ENCODE measurements around the gene RPN1. TPM values are rescaled to one million over a fixed set of nuclear protein-coding genes. Genes with fewer than 3 reads are reported as not detected.

RPN1 gene
- total and polyA plus RNA-seq, 2 donors (not counting 1 experiment from before 2014, with no cell fraction given), result 40.4 to 80.6 TPM

GRCh38 chr3:128573707-128574162 is 76.9 kb downstream of the RPN1 start:
- Histone ChIP-seq H3K9me3 (ENCODE audit: control extremely low read depth in 1 of 3, control insufficient read depth in 2 of 3, insufficient read depth in 1 of 3, low read length in 2 of 3) (peaks cover 0 to 3% (median 0%) of the 10 kb centered on the region in 3 donors), H2AFZ (ENCODE audit: insufficient read depth, low read depth, low read length, poor library complexity, severe bottlenecking) (no peak overlapping the region), H3K27me3 (replicated peaks in 1 of 4; ENCODE audit: control extremely low read depth in 1 of 4, control insufficient read depth in 3 of 4, insufficient read depth in 4 of 4, low read length in 3 of 4) (peaks cover 0 to 9% (median 5%) of the 10 kb centered on the region in 4 experiments), H3K4me2 (replicated peaks; ENCODE audit: low read depth, low read length, poor library complexity, severe bottlenecking) (no peak overlapping the region), H3K4me1 (ENCODE audit: control insufficient read depth in 2 of 2, insufficient read depth in 2 of 2, low read length in 2 of 2) (no peaks in the 10 kb centered on the region), H3K36me3 (replicated peaks in 1 of 2; ENCODE audit: control extremely low read depth in 1 of 2, control insufficient read depth in 1 of 2, extremely low read depth in 1 of 2, insufficient read depth in 2 of 2, low read length in 1 of 2) (no peaks in the 10 kb centered on the region), H3K27ac (ENCODE audit: low read length in 2 of 2) (no peak overlapping the region), H4K20me1 (ENCODE audit: control insufficient read depth, insufficient read depth, low read length, poor library complexity, severe bottlenecking) (no peaks in the 10 kb centered on the region), H3K79me2 (ENCODE audit: control insufficient read depth, insufficient read depth, low read length) (no peaks in the 10 kb centered on the region), H3K9ac (ENCODE audit: low read length) (no peak overlapping the region), H3K4me3 (ENCODE audit: control extremely low read depth in 1 of 5, extremely low read depth in 1 of 5, insufficient read depth in 1 of 5, low read depth in 2 of 5, low read length in 4 of 5) (no peak overlapping the region)
- WGBS (ENCODE audit: insufficient coverage), result 24% methylated on average over 14 of the region's 14 CpGs
- Mint-ChIP-seq H3K4me3 (no peak overlapping the region), H3K9me3 (ENCODE audit: insufficient read depth) (no peaks in the 10 kb centered on the region), H3K27ac (no peak overlapping the region), H3K4me1 (no peaks in the 10 kb centered on the region), H3K27me3 (peaks cover 31% of the 10 kb centered on the region)
- ATAC-seq (ENCODE audit: low read depth) (no peak), DNase-seq (no peak)
- intact Hi-C loops (cut with micrococcal nuclease), result no loop called here
- TF ChIP-seq, protein P1, sequence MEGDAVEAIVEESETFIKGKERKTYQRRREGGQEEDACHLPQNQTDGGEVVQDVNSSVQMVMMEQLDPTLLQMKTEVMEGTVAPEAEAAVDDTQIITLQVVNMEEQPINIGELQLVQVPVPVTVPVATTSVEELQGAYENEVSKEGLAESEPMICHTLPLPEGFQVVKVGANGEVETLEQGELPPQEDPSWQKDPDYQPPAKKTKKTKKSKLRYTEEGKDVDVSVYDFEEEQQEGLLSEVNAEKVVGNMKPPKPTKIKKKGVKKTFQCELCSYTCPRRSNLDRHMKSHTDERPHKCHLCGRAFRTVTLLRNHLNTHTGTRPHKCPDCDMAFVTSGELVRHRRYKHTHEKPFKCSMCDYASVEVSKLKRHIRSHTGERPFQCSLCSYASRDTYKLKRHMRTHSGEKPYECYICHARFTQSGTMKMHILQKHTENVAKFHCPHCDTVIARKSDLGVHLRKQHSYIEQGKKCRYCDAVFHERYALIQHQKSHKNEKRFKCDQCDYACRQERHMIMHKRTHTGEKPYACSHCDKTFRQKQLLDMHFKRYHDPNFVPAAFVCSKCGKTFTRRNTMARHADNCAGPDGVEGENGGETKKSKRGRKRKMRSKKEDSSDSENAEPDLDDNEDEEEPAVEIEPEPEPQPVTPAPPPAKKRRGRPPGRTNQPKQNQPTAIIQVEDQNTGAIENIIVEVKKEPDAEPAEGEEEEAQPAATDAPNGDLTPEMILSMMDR (IDR thresholded peaks at IDR 0.05), result no peak
- TF ChIP-seq EZH2 (IDR thresholded peaks at IDR 0.05; ENCODE audit: borderline replicate concordance, insufficient read depth, low read depth, low read length, poor library complexity, severe bottlenecking), result no peak
- CTCF ChIA-PET, result interaction anchor here (1.0 kb wide), 1 partner anchor 148 kb away, joined by 4 read pairs; no protein-coding TSS in a partner anchor
- POLR2A ChIA-PET, result interaction anchor here (0.7 kb wide), 1 partner anchor 271 kb away, joined by 5 read pairs; no protein-coding TSS in a partner anchor

- no peak overlapping the region for H3K27ac Mint-ChIP-seq
Observed at GRCh38 chr3:128573160-128573559, 77.5 kb downstream of the RPN1 start.

More at GRCh38 chr3:128573160-128573559, 77.5 kb downstream of the RPN1 start:
- DNase-seq (no peak), ATAC-seq (ENCODE audit: low read depth) (no peak)
- Histone ChIP-seq H3K27me3 (replicated peaks in 1 of 4; ENCODE audit: control extremely low read depth in 1 of 4, control insufficient read depth in 3 of 4, insufficient read depth in 4 of 4, low read length in 3 of 4) (peaks cover 0 to 9% (median 5%) of the 10 kb centered on the region in 4 experiments), H3K27ac (ENCODE audit: low read length in 2 of 2) (no peak overlapping the region), H3K9ac (ENCODE audit: low read length) (no peak overlapping the region), H3K4me3 (ENCODE audit: control extremely low read depth in 1 of 5, extremely low read depth in 1 of 5, insufficient read depth in 1 of 5, low read depth in 2 of 5, low read length in 4 of 5) (no peak overlapping the region), H4K20me1 (ENCODE audit: control insufficient read depth, insufficient read depth, low read length, poor library complexity, severe bottlenecking) (no peaks in the 10 kb centered on the region), H3K4me1 (ENCODE audit: control insufficient read depth in 2 of 2, insufficient read depth in 2 of 2, low read length in 2 of 2) (no peaks in the 10 kb centered on the region), H3K79me2 (ENCODE audit: control insufficient read depth, insufficient read depth, low read length) (no peaks in the 10 kb centered on the region), H3K4me2 (replicated peaks; ENCODE audit: low read depth, low read length, poor library complexity, severe bottlenecking) (no peak overlapping the region), H3K36me3 (replicated peaks in 1 of 2; ENCODE audit: control extremely low read depth in 1 of 2, control insufficient read depth in 1 of 2, extremely low read depth in 1 of 2, insufficient read depth in 2 of 2, low read length in 1 of 2) (no peaks in the 10 kb centered on the region), H3K9me3 (ENCODE audit: control extremely low read depth in 1 of 3, control insufficient read depth in 2 of 3, insufficient read depth in 1 of 3, low read length in 2 of 3) (peaks cover 0 to 3% (median 0%) of the 10 kb centered on the region in 3 donors), H2AFZ (ENCODE audit: insufficient read depth, low read depth, low read length, poor library complexity, severe bottlenecking) (no peak overlapping the region)
- no peak overlapping the region for H3K4me3 Mint-ChIP-seq
- intact Hi-C loops (cut with micrococcal nuclease), result no loop called here
- ChIA-PET POLR2A (interaction anchor here (0.7 kb wide), 1 partner anchor 272 kb away, joined by 5 read pairs; no protein-coding TSS in a partner anchor), CTCF (interaction anchor here (0.6 kb wide), 1 partner anchor 572 kb away, joined by 3 read pairs; no protein-coding TSS in a partner anchor)
- H3K27me3 Mint-ChIP-seq, result peaks cover 28% of the 10 kb centered on the region
- no peaks in the 10 kb centered on the region for H3K9me3 Mint-ChIP-seq (ENCODE audit: insufficient read depth)
- 11% methylated on average over 3 of the region's 6 CpGs for WGBS (ENCODE audit: insufficient coverage)
- TF ChIP-seq, protein P1 (IDR thresholded peaks at IDR 0.05), result no peak
- TF ChIP-seq EZH2 (IDR thresholded peaks at IDR 0.05; ENCODE audit: borderline replicate concordance, insufficient read depth, low read depth, low read length, poor library complexity, severe bottlenecking), result no peak
- no peaks in the 10 kb centered on the region for H3K4me1 Mint-ChIP-seq

Data from B cell (primary cell).